HEK293T (cell line): ENCODE results near the gene CAPN11.
"Not testable (repeated sequence)": the region's sequence is repeated elsewhere in the genome, so short reads cannot be mapped to it uniquely, and the experiment has no call there.

ENCODE experiments used
- CTCF ChIA-PET: fragments of 350-600 bp; formaldehyde crosslinking; extraction: SDS; loops from one replicate; lab custom pipeline; 2021; ENCODE audit warnings: antibody characterized with exemption, inconsistent platforms; lab: Yijun Ruan, JAX
- POLR2A ChIA-PET: fragments of 350-600 bp; formaldehyde crosslinking; extraction: SDS; loops from one replicate; lab custom pipeline; 2020; ENCODE audit warnings: antibody characterized with exemption, inconsistent platforms; lab: Yijun Ruan, JAX
- DNase-seq: peaks from one replicate; pipeline ENCODE4 v3.0.0; 2012; ENCODE audit warnings: mixed read lengths; ENCODE audit errors: extremely low spot score
- ARNT ChIP-seq: fragments of 450-650 bp; IDR thresholded peaks from 2 replicates; pipeline ENCODE4 v1.6.1; 2017; ENCODE audit warnings: mild to moderate bottlenecking
- BHLHE40 ChIP-seq: fragments of 450-650 bp; IDR thresholded peaks from 2 replicates; pipeline ENCODE4 v1.6.1; 2016; ENCODE audit warnings: mild to moderate bottlenecking, moderate library complexity, borderline replicate concordance
- CTBP1 ChIP-seq: fragments of 450-650 bp; IDR thresholded peaks from 2 replicates; pipeline ENCODE4 v1.6.1; 2016; ENCODE audit warnings: borderline replicate concordance
- ELF4 ChIP-seq: fragments of 450-650 bp; IDR thresholded peaks from 2 replicates; pipeline ENCODE4 v1.6.1; 2017; ENCODE audit warnings: antibody characterized with exemption
- FOXA1 ChIP-seq: fragments of 450-650 bp; IDR thresholded peaks from 2 replicates; pipeline ENCODE4 v1.6.1; 2016; ENCODE audit warnings: mild to moderate bottlenecking
- FOXK2 ChIP-seq: fragments of 450-650 bp; IDR thresholded peaks from 2 replicates; pipeline ENCODE4 v1.6.1; 2016; ENCODE audit warnings: mild to moderate bottlenecking
- FOXM1 ChIP-seq: fragments of 450-650 bp; IDR thresholded peaks from 2 replicates; pipeline ENCODE4 v1.6.1; 2017; ENCODE audit warnings: mild to moderate bottlenecking, borderline replicate concordance
- HDGF ChIP-seq: fragments of 450-650 bp; IDR thresholded peaks from 2 replicates; pipeline ENCODE4 v1.6.1; 2017; ENCODE audit warnings: antibody characterized with exemption, borderline replicate concordance
- L3MBTL2 ChIP-seq: fragments of 450-650 bp; conservative IDR thresholded peaks from 2 replicates; pipeline ENCODE4 v1.6.1; 2016; ENCODE audit warnings: mild to moderate bottlenecking
- LEF1 ChIP-seq: fragments of 450-650 bp; IDR thresholded peaks from 2 replicates; pipeline ENCODE4 v1.6.1; 2017; ENCODE audit warnings: mild to moderate bottlenecking, borderline replicate concordance
- NFRKB ChIP-seq: fragments of 450-650 bp; IDR thresholded peaks from 2 replicates; pipeline ENCODE4 v1.6.1; 2016; ENCODE audit warnings: mild to moderate bottlenecking, moderate library complexity
- SP1 ChIP-seq: fragments of 450-650 bp; IDR thresholded peaks from 2 replicates; pipeline ENCODE4 v1.6.1; 2017
- SUZ12 ChIP-seq: fragments of 450-650 bp; IDR thresholded peaks from 2 replicates; pipeline ENCODE4 v1.6.1; 2016; ENCODE audit warnings: mild to moderate bottlenecking
- TARDBP ChIP-seq: fragments of 450-650 bp; IDR thresholded peaks from 2 replicates; pipeline ENCODE4 v1.6.1; 2016
- ZNF384 ChIP-seq: fragments of 450-650 bp; IDR thresholded peaks from 2 replicates; pipeline ENCODE4 v1.6.1; 2016
- TF ChIP-seq, protein P1 (sequence below): fragments of 450-650 bp; IDR thresholded peaks from 2 replicates; pipeline ENCODE4 v1.6.1; 2016

The CAPN11 gene

DNA sequence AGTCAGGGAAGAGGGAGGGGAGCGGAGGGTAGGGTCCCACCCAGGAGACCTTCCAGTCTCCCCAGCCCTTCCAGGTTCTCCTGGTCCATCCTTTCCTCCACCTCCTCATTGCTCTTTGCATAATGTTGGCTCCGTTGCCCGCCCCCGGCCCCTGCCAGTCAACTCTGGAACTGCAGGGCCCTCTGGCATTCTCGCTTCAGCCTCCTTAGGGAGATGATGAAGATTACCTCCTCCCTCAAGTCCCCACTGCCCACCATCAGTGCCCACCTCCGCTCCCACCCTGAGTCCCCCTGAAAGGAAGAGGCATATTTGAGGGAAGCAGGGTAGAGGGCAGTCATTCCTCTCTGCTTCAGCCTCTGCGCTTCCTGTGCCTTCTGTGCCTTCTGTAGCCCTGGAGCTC is 22.7 kb upstream of the CAPN11 start:
- POLR2A ChIA-PET: no interaction called here
- no peak for DNase-seq
- CTCF ChIA-PET: no interaction called here
- TF ChIP-seq SP1 (no peak), ZNF384 (no peak), ARNT (no peak), LEF1 (no peak), SUZ12 (no peak), TARDBP (no peak), CTBP1 (no peak), FOXA1 (no peak), NFRKB (no peak), ELF4 (no peak)
- TF ChIP-seq, protein P1, sequence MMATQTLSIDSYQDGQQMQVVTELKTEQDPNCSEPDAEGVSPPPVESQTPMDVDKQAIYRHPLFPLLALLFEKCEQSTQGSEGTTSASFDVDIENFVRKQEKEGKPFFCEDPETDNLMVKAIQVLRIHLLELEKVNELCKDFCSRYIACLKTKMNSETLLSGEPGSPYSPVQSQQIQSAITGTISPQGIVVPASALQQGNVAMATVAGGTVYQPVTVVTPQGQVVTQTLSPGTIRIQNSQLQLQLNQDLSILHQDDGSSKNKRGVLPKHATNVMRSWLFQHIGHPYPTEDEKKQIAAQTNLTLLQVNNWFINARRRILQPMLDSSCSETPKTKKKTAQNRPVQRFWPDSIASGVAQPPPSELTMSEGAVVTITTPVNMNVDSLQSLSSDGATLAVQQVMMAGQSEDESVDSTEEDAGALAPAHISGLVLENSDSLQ: no peak

DNA sequence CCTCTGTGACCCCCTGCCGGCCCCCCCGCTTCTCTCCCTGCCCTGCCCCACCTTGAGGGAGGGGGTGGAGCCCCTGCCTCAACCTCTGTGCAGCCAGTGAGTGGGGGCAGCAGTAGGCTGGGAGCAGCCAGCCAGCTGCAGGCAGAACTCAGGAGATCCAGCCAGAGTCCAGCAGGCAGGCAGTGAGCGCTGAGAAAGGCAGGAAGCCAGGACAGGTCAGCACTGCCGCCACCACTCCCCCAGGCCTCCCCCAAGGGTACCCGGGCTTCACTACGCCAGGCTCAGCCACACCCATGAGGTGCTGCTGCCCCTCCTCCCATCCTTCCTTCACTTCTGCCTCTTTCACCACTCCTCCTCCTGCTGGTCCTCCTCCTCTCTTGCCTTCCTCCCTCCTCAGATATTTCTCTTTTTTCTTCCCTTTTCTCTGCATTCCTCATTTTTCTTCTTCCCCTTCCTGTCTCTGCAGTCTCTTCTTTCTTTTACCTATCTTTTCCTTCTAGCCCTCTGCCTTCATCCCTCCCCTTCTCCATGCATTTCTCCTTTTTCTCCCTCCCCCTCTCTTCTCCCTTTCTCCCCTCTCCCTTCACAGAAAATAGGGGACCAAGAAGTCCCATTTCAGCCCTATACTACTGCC is 19.8 kb upstream of the CAPN11 start:
- POLR2A ChIA-PET: interaction anchor here (1.7 kb wide), 1 partner anchor 108 kb away, joined by 5 read pairs; the partner anchor contains the start of gene HSP90AB1
- CTCF ChIA-PET: no interaction called here
- no peak for DNase-seq
- TF ChIP-seq TARDBP (no peak), NFRKB (no peak), FOXA1 (no peak), SP1 (no peak)
- TF ChIP-seq, protein P1: no peak

DNA sequence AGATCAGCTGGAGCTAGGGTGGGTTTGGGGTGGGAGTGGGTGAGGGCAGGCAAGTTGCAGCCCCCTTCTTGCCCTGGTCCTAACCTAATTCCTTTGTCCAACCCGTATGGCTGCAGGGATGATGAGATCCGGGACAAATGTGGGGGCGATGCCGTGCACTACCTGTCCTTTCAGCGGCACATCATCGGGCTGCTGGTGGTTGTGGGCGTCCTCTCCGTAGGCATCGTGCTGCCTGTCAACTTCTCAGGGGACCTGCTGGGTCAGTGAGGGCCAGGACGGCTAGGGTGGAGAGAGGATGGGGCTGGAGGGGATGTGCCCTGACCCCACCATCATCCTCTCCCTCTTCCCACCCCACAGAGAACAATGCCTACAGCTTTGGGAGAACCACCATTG is 19.3 kb upstream of the CAPN11 start:
- POLR2A ChIA-PET: no interaction called here
- DNase-seq: no peak
- TF ChIP-seq SP1 (no peak), ARNT (no peak), LEF1 (no peak), HDGF (no peak), FOXA1 (no peak), SUZ12 (no peak)
- TF ChIP-seq, protein P1: no peak
- CTCF ChIA-PET: no interaction called here

DNA sequence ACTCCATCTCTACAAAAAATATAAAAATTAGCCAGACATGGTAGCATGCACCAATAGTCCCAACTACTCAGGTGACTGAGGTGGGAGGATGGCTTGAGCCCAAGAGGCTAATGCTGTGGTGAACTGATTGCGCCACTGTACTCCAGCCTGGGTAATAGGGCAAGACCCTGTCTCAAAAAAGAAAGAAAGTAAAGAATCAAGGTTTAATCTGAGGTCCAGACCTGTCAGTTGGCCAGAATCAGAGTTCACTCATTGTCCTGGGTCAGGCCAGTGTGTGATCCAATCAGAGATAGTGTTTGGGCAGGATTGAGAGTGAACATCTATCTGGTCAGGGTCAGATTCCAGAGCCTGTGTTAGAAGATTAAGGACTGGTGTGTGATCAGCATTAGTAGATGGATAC is 15.8 kb upstream of the CAPN11 start:
- ChIA-PET POLR2A (no interaction called here), CTCF (no interaction called here)
- no peak for DNase-seq
- TF ChIP-seq FOXK2: no peak
- TF ChIP-seq ARNT: no peak
- no peak for TF ChIP-seq NFRKB
- TF ChIP-seq L3MBTL2: no peak
- no peak for TF ChIP-seq CTBP1
- no peak for TF ChIP-seq ZNF384

DNA sequence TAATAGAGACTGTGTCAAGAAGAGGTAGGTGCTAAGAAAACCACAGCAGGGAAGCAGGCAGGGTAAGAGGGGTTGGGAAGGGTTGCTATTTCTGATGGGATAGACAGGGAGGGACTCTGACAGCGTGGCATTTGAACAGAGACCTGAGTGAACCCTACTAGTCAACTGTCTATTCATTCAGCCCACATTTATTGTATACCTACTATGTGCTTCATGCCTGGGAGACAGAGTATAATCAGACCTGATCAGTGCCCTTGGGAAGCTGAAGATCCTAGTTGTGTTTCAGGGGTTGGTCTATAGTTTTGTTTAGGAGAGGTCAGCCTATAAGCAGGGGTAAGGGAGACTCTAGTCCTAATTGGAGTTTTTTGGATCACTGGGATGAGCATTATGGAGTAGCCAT is 14.9 kb upstream of the CAPN11 start:
- POLR2A ChIA-PET: no interaction called here
- no peak for DNase-seq
- TF ChIP-seq SUZ12: no peak
- no peak for TF ChIP-seq HDGF
- no peak for TF ChIP-seq BHLHE40
- no peak for TF ChIP-seq TARDBP
- TF ChIP-seq SP1: no peak
- no peak for TF ChIP-seq CTBP1
- TF ChIP-seq ZNF384: no peak
- TF ChIP-seq ARNT: no peak
- TF ChIP-seq NFRKB: no peak
- TF ChIP-seq FOXK2: no peak
- CTCF ChIA-PET: no interaction called here

DNA sequence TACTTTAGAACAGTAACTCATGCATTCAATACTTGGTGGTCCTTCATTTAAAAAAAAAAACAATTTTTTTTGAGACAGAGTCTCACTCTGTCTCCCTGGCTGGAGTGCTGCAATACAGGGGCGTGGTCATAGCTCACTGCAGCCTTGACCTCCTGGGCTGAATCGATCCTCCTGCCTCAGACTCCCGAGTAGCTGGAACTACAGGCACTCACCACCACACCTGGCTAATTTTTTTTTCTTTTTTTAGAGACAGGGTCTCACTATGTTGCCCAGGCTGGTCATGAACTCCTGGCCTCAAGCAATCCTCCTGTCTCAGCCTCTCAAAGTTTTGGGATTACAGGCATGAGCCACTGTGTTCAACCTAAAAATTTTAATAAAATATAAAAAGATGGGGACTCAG is 14.1 kb upstream of the CAPN11 start:
- DNase-seq, POLR2A ChIA-PET: not testable (repeated sequence)
- CTCF ChIA-PET: interaction anchor here (1.2 kb wide), 1 partner anchor 12 kb away, joined by 4 read pairs; no protein-coding TSS in a partner anchor

DNA sequence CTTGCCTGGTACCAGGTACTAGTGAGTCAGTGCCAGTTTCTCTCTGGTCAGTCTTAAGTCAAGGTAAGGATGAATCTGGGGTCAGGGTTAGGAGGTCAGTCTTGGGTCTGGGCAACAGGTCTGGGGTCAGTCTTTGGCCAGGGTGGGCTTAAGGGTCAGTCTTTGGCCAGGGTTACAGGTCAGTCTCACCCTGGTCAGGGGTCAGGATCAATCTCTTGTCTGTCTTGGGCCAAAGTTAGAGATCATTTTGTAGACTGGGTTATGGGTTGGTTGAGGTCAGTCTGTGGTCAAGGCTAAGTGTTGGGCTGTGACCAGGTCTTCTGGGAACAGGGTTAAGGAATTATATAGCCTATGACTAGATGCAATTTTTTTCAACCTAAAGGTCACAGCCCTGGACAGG is 12.8 kb upstream of the CAPN11 start:
- no peak for DNase-seq
- no peak for TF ChIP-seq BHLHE40
- TF ChIP-seq LEF1: no peak
- TF ChIP-seq, protein P1: no peak
- TF ChIP-seq HDGF: no peak
- TF ChIP-seq FOXK2: no peak
- no peak for TF ChIP-seq TARDBP
- TF ChIP-seq ZNF384: no peak
- TF ChIP-seq L3MBTL2: no peak
- TF ChIP-seq SP1: no peak
- TF ChIP-seq SUZ12: no peak
- no peak for TF ChIP-seq FOXA1
- TF ChIP-seq ELF4: no peak
- TF ChIP-seq CTBP1: no peak
- no peak for TF ChIP-seq FOXM1
- TF ChIP-seq ARNT: no peak
- TF ChIP-seq NFRKB: no peak
- POLR2A ChIA-PET: no interaction called here
- CTCF ChIA-PET: interaction anchor here (0.6 kb wide), 1 partner anchor 83 kb away, joined by 6 read pairs; no protein-coding TSS in a partner anchor
